Measurements from ENCODE around the gene SERTAD4. TPM values are rescaled to one million over a fixed set of nuclear protein-coding genes. Genes with fewer than 3 reads are reported as not detected.

SERTAD4 gene
- total and polyA plus RNA-seq, 12 donors: 0.04 to 1.7 (median 0.57) TPM; not detected in 1

GRCh38 chr1:210269981-210270380, 37.4 kb downstream of the SERTAD4 start:
- WGBS, 4 donors: 70 to 81% (median 75%) methylated on average over 4 of the region's 4 CpGs
- H3K36me3 ChIP-seq (replicated peaks in 1 of 2): no peaks in the 10 kb centered on the region
- H3K9me3 ChIP-seq (replicated peaks in 1 of 3): no peaks in the 10 kb centered on the region

GRCh38 chr1:210272666-210273065, 40.1 kb downstream of the SERTAD4 start:
- Histone ChIP-seq H3K4me1 (replicated peaks in 1 of 2) (no peaks in the 10 kb centered on the region), H3K9me3 (replicated peaks in 1 of 3) (no peaks in the 10 kb centered on the region), H3K27ac (no peak overlapping the region), H3K36me3 (replicated peaks in 1 of 2) (no peaks in the 10 kb centered on the region), H3K4me3 (no peak overlapping the region), H3K27me3 (no peaks in the 10 kb centered on the region)
- intact Hi-C loops (cut with DNase I): no loop called here
- DNase-seq: no peak
- TF ChIP-seq POLR2A (IDR thresholded peaks at IDR 0.05) (no peak), CTCF (IDR thresholded peaks at IDR 0.05) (no peak)
- 34 to 46% (median 42%) methylated on average over 5 to 6 of the region's 6 CpGs for WGBS, 4 donors

More at GRCh38 chr1:210269981-210270380, 37.4 kb downstream of the SERTAD4 start:
- intact Hi-C loops (cut with DNase I): no loop called here
- no peak for DNase-seq
- H3K4me3 ChIP-seq: no peak overlapping the region
- H3K27ac ChIP-seq: no peak overlapping the region
- TF ChIP-seq CTCF (IDR thresholded peaks at IDR 0.05) (no peak), POLR2A (IDR thresholded peaks at IDR 0.05) (no peak)
- no peaks in the 10 kb centered on the region for H3K4me1 ChIP-seq (replicated peaks in 1 of 2)
- no peaks in the 10 kb centered on the region for H3K27me3 ChIP-seq

- no peaks in the 10 kb centered on the region for H3K27me3 ChIP-seq
- H3K36me3 ChIP-seq (replicated peaks in 1 of 2): no peaks in the 10 kb centered on the region
- WGBS, 4 donors: 75 to 80% (median 78%) methylated on average over 5 of the region's 5 CpGs
- DNase-seq: no peak
- no peak overlapping the region for H3K27ac ChIP-seq
- no peaks in the 10 kb centered on the region for H3K9me3 ChIP-seq (replicated peaks in 1 of 3)
- intact Hi-C loops (cut with DNase I): no loop called here
- TF ChIP-seq POLR2A (IDR thresholded peaks at IDR 0.05) (no peak), CTCF (IDR thresholded peaks at IDR 0.05) (no peak)
- H3K4me1 ChIP-seq (replicated peaks in 1 of 2): no peaks in the 10 kb centered on the region
- H3K4me3 ChIP-seq: no peak overlapping the region
Observed at GRCh38 chr1:210280221-210280620, 47.6 kb downstream of the SERTAD4 start.

GRCh38 chr1:210288116-210288515, 55.5 kb downstream of the SERTAD4 start:
- 76 to 85% (median 82%) methylated on average over 4 of the region's 4 CpGs for WGBS, 4 donors
- H3K4me1 ChIP-seq (replicated peaks in 1 of 2): peaks cover 11 to 13% of the 10 kb centered on the region in 2 donors
- no peaks in the 10 kb centered on the region for H3K36me3 ChIP-seq (replicated peaks in 1 of 2)
- intact Hi-C loops (cut with DNase I): no loop called here
- no peak for DNase-seq
- no peak overlapping the region for H3K4me3 ChIP-seq
- H3K27me3 ChIP-seq: no peaks in the 10 kb centered on the region
- H3K27ac ChIP-seq: no peak overlapping the region
- TF ChIP-seq CTCF (IDR thresholded peaks at IDR 0.05): no peak
- no peak for TF ChIP-seq POLR2A (IDR thresholded peaks at IDR 0.05)
- no peaks in the 10 kb centered on the region for H3K9me3 ChIP-seq (replicated peaks in 1 of 3)

Data from adrenal gland (tissue), 12 donors.